SK-N-SH (cell line): ENCODE data around the gene SDCCAG8.
"Not testable (repeated sequence)": the region's sequence is repeated elsewhere in the genome, so short reads cannot be mapped to it uniquely, and the experiment has no call there.

Experiments used
- CTCF ChIP-seq: fragments of 200-600 bp; sonication (generic); IDR thresholded peaks from 2 replicates; pipeline ENCODE4 v1.6.1; 2017; ENCODE audit warnings: antibody characterized with exemption, mild to moderate bottlenecking, moderate library complexity
- EP300 ChIP-seq, 2 experiments: IDR thresholded peaks; 2 replicates each; pipeline versions ENCODE4 v1.4.0 to v1.6.1; 2012; ENCODE audit warnings: borderline replicate concordance in 1 of 2, low read depth in 1 of 2, low read length in 1 of 2
- MAX ChIP-seq: IDR thresholded peaks from 2 replicates; pipeline ENCODE4 v1.4.0; 2012; ENCODE audit warnings: low read depth
- POLR2AphosphoS5 ChIP-seq: IDR thresholded peaks from 2 replicates; pipeline ENCODE4 v1.6.1; 2012; ENCODE audit warnings: low read depth, low read length
- RFX5 ChIP-seq: IDR thresholded peaks from 2 replicates; pipeline ENCODE4 v1.6.1; 2012; ENCODE audit warnings: mild to moderate bottlenecking, improper control_type of control experiment, low read length
- RXRA ChIP-seq: IDR thresholded peaks from 2 replicates; pipeline ENCODE4 v1.4.0; 2012; ENCODE audit warnings: low read depth, mild to moderate bottlenecking, borderline replicate concordance
- SIN3A ChIP-seq: IDR thresholded peaks from 2 replicates; pipeline ENCODE4 v1.6.1; 2012; ENCODE audit warnings: low read depth, mild to moderate bottlenecking, low read length, moderate library complexity, borderline replicate concordance
- SMC3 ChIP-seq: IDR thresholded peaks from 2 replicates; pipeline ENCODE4 v1.6.1; 2012; ENCODE audit warnings: low read depth, low read length, improper control_type of control experiment
- TCF12 ChIP-seq: IDR thresholded peaks from 2 replicates; pipeline ENCODE4 v1.4.0; 2012
- USF1 ChIP-seq: IDR thresholded peaks from 2 replicates; pipeline ENCODE4 v1.4.0; 2012; ENCODE audit warnings: low read depth, borderline replicate concordance

- TF ChIP-seq CTCF; EP300 (IDR thresholded peaks at IDR 0.05; ENCODE audit: borderline replicate concordance in 1 of 2, low read depth in 1 of 2, low read length in 1 of 2); SIN3A; POLR2AphosphoS5; MAX; SMC3; RXRA; TCF12; USF1; RFX5: not testable (repeated sequence)
Measured at GRCh38 chr1:243211984-243212383, 43.9 kb upstream of the SDCCAG8 start.
